Activated CD4-positive, alpha-beta T cell treated with anti-CD3 and anti-CD28 coated beads, Interleukin-2, amount 50 U/mL, for 48 hours (primary cell): Measurements from ENCODE around the gene C1orf21.

Experiments
- DNase-seq, 2 experiments: peaks; one replicate each; pipeline ENCODE4 v3.0.0-alpha.2; 2020

The C1orf21 gene

DNA sequence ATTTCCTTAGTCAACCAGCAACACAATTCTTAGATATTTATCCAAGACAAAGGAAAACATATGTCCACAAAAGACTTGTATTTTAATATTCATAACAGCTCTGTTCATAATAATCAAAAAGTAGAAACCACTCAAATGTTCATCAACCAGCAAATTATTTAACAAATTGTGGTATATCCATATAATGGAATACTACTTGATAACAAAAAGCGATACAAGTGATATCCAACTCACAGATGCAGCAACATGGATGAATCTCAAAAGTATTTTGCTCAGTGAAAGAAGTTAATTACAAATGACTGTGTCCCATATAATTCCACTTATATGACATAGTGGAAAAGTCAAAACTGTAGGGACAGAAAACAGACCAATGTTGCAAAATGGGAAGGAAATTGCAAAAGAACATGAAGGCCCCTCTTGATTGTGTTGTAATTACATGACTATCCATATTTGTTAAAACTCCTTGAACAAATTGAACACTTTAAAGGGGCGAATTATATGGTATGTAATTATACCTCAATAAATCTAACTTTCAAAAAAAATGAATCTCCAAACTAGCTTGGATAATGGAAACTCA lies 250.9 kb downstream of the C1orf21 start:
- no peak for DNase-seq

DNA sequence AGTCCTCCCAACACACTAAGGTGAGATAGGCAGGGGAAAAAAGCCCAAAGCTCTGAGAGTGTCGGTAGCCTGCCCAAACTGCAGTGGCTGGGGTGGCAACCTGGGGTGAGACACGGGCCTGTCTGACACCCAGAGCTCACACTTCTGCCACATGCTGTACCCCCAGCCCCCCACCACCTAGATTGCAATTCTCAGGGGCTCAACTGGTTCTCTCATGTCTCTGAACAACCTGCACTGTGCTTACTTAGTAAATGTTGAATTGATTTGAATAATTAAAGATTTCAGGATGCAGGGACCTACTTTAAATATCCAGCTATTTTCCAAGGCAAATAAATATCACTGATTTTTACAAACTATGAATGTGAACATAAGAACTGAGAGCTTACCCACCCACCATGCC lies 252.4 kb downstream of the C1orf21 start:
- DNase-seq = no peak

DNA sequence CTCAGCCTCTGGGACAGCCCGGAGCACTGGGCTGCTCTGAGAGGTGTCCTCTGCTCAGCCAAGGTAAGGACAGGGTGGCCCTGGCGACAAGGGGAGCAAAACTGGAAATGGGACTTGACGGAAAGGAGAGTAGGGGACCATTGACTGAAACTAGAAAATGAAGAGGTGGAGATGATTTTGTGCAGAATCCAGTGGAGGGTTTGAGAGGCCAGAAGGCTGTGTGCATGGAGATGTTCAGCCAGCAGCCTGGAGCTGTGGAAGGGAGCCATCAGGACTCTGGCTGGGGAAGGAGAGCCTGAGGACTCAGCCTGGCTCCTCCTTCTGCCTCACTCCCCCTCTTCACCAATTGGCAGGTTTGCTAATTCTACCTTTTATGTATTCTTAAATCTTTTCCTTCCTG lies 253.7 kb downstream of the C1orf21 start:
- no peak for DNase-seq

DNA sequence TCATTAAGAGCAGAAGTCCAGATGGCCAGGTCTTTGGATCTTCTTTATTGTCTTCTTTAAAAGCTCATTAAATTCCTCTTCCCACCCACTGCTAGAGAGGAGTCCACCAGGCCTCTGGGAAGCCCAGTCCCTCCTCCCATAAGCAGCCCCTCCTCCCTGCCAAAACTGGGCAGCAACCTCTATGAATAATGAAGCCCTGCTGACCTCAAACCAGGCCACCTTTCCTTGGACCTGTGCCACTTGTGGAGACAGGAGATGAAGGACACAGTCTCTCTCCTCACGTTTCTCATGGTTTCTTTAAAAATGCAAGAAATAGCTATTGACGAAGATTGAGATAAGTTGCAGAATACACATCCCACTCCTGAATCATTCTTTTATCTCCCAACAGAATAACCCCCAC lies 255.1 kb downstream of the C1orf21 start:
- no peak for DNase-seq

DNA sequence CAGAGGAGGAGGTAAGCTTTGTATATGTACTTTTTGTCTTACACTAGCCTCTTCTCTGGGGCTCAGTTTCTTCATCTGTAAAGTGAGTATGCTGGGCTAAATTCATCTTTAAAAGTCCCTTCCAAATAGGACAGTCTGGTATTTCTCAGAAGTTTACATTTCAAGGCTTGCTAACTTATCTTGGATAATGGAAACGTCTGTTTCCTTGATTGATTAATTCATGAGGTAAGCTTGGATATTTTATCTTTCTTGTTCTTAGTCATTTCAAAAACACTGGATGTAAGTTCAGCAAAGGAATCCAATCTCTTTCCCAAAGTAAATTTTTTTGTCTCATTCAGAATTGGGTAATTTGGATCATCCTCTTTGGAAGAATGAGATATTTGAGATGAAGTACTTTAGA lies 256.8 kb downstream of the C1orf21 start:
- no peak for DNase-seq

DNA sequence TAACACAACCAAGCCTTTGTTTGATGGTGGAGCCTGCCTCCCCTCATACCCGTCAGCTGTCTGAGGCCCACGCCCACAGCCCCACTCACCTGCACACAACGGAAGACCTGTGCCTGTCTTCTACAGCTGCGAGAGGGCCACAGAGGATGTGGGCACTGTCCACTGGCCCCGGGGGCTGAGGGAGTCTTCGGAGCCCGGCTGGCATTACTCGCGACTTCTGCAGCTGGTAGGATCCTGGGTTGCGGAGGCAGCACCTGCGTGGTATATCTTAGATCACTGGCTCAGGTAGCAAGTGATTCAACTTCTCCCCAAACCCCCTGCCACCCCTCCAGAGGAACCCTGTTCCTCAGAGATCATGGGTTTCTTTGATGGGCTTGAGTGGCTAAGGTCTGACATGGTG lies 257.9 kb downstream of the C1orf21 start:
- no peak for DNase-seq

DNA sequence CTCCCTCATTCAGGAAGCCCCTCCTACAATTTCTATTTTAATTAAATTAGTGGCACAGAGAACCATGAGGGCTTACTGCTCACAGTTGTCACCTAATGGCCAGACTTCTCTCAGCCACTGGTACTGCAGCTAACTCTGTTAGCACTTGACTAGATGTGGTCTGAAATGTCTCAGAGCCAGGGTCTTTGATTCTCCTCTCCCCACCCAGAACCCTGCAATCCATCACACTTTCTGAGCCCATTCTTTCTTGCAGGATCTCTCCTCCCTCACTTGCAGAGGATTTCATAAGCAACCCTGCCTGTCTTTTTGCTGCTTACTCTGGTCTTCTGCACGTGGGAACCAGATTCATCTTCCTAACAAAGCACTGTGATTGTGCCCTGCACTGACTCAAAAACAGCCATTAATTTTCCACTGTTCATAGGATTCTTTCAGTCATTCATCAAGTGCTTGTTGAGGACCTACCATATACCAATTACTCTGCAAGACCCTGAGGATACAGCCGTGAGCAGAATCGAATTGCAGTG lies 259.4 kb downstream of the C1orf21 start:
- no peak for DNase-seq

DNA sequence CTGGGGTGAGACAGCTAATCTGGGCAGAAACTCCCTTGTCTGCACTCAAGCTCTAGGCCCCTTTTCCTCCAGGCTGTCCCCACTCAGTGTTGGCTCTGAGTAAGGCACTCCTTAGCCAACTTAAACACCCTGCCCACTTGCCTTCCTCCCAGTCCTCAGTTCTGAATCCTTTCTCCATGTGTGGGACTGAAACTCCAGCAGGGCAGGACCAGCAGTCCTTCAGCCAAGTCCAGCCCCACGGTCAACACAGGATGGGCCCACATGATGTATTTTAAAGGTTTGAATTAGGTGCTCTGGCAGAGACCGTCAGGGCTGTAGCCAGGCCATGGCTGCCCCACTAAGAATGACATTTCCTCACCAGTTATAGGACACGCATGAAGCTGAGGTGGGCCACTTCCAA lies 260.0 kb downstream of the C1orf21 start:
- no peak for DNase-seq

DNA sequence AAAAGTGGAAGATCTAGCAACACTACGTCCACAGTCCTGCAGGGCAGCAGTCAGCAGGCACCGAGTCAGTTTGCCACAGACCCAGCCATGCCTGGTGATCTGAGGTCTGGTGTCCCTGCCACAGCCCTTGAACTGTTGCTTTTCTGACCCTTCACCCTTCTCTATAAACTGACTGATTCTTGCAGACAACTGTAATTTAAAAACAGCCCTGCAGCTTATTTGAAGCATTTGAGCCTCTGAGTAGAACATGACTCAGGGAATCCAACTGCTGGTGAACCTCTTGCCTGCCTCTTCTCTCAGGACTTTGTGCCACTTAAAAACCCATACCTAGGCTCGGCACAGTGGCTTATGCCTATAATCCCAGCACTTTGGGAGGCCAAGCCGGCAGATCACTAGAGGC lies 260.6 kb downstream of the C1orf21 start:
- no peak for DNase-seq

DNA sequence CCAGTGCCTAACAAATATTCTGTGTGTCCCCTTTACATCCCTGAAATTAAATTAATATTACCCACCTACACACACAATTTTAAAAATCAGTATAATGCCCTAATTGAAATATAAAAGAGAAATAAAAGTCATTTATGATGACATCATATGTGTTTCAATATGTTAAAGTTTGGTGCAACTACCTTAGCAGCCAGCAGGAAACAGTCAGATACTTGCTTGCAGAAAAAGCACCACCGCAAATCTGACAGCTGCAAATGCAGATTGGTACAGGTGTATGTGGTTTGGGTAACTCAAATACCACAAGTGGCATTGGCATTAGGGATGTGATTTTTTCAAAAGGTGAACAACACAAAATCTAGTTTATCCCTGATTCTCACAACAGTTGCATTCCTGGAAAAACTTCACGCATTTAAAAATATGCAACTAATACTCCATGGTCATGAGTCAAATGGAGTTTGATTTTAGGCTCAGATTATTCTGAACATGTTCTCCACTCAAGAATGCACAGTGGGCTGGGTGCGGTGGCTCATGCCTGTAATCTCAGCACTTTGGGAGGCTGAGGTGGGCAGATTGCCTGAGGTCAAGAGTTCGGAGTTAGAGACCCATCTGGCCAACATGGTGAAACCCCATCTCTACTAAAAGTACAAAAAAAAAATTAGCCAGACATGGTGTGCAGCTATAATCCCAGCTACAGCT lies 261.5 kb downstream of the C1orf21 start:
- no peak for DNase-seq

DNA sequence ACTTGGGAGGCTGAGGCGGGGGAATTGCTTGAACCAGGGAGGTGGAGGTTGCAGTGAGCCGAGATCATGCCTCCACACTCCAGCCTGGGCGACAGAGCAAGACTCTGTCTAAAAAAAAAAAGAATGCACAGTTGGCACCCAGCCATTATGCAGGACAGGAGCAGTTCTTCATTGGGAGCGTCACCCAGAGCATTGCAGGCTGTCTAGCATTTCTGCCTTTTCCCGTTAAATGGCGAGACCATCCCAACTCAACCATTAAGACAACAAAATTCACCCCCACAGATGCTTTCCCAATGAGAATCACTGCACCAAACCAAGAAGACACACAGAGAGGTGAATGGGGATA lies 262.0 kb downstream of the C1orf21 start:
- DNase-seq = no peak

DNA sequence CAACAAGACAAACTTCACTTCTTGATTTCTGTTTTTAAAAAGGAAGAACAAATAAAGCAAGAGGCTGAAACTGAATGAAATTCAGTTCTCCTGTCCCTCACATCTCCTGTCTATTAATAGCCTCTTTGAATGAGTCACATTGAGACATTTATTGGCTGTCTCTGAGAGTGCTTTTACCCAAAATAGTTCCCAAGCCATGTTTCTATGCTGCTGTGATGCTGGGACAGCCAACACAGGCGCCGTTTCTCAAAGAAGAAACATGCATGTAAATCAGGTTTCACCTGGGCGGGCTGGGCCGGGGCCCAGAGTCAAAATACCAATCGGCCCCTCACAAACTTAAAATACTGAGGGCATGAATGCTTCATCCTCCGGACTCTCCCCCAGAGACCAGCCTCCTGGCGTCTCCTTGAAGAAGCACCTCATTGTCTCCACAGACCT lies 262.6 kb downstream of the C1orf21 start:
- DNase-seq = no peak

DNA sequence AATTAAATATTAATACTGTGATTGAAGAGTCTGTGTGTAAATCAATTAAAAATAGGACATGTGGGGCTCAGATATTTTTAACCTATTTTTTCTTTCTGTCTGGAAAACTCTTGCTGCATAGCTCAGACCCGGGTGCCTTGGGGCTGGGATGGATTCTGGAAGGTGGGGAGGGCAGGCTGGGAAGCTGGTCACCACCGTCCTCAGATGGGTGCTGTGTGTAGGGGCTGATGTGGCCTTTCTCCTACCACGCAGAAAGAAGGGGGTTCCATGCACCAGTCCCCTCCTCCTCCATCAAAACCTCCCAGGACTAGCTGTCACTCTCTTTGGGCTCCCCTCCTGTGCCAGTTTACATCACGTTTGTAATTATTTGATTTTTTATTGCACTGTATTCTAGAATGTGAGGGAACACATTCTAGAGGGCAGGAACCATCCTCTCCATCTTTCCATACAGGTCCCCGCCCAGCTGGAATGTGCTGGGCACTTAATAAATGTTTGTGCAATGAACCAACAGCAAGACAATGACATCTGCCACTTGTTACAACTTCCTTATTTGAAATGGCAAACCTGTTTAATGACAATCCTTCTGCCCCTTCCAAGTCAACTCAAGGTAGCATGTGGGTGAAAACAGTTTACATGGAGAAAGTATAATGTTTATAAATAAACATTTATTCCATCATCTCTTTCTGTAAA lies 263.5 kb downstream of the C1orf21 start:
- DNase-seq = no peak

DNA sequence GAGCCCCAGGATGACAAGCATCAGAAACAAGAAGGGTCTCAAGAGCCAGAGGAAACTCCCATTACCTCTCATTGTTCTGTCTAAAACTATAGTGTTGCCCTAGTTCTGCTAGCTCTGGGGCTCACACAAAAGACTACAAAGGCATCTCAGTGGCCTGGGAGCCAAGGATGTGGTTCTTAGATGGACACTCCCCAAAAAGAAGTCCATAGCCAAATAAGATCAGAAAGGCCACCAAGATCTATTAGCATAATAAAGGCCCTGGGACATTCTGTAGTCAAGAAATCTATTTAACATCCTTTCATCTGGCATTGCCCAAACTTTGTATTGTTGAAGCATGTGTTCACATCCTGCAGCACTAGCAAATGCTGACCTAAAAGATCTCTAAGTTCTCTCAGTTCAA lies 268.4 kb downstream of the C1orf21 start:
- DNase-seq = no peak

DNA sequence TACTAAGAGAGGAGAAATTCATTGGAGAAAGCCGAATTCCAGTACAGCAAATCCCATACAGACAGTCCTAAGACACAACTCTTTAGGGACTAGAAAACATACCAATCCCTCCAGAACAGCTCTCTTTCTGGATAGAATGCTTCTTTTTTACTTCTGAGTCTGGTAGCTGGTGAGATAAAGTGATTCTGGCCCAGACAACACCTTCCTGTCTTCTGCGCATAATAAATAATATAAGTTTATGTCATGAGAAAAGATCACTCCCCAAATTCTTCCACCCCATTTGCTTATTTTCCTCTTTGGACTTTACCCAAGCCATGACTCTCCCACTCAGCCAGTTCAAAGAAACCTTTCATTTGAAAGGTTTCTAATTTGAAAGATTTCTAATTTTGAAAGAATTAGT lies 269.4 kb downstream of the C1orf21 start:
- DNase-seq = no peak

DNA sequence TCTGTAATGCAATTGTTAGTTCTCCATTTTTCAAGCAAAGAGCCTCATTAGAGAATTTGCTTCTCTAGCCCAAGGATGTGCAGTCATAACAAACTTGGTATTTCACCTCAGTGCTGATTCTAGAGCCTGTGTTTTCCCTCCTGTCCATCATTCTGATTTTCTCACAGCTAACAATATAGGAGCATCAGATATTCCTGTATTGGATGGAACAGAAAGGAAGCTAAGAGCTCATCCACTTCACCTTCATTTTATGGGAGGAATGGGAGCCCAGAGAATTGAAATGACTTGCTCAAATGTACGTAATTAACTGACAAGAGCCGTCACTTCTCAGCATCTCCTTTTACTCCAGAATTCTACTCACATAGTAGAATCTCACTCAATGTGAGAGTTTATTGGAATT lies 271.2 kb downstream of the C1orf21 start:
- DNase-seq = no peak

DNA sequence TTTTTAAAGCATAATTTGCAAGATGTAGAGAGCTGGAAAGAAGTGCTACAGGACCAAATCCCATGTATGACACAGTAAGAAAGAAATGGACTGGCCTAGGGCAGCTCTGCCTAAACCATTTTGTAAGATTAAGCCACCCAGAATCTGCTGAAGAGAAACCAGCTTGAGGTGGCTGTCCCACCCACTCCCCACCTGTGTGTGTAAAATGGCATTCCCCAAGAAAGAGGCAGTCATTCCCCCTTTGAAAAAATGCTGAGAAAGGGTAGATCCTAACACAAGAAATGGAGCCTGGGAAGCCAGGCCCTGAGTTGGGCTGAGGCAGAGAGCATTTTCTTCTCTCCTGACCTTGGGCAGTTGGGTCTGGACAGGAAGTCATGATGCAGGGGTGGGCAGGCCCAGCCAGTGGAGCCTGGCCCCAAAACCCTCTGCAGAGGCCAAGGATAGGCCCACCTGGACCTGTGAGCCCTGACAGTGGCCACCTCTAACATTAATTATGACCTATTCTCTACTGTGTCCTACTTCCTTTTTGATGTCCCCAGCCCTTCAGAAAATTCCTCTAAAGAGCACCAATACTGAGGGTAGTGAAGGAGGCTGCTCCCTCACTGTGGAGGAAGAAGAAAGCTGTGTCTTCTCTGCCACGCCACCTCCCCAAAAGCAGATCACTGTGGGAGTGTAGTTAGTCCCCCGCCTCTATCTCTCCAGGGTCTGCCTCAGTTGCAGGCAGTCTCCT lies 273.8 kb downstream of the C1orf21 start:
- no peak for DNase-seq

DNA sequence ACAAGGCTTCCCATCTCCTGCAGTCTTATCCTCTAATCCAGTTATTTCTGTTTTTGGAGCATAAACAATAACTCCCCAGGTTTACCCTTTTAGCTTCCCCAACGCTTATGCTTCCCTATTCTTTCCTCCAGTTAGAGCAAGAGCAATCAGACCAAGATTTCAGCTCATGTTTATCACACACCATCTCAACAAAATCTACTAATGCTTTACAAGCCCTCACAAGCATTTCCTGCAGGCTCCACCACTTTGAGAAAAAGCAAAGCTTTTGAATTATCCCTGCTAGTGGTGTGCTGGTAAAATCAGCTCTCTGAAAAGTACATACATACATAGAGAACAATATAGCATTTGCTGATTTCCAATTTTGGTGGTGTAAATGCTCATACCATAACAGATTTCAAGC lies 275.0 kb downstream of the C1orf21 start:
- no peak for DNase-seq

DNA sequence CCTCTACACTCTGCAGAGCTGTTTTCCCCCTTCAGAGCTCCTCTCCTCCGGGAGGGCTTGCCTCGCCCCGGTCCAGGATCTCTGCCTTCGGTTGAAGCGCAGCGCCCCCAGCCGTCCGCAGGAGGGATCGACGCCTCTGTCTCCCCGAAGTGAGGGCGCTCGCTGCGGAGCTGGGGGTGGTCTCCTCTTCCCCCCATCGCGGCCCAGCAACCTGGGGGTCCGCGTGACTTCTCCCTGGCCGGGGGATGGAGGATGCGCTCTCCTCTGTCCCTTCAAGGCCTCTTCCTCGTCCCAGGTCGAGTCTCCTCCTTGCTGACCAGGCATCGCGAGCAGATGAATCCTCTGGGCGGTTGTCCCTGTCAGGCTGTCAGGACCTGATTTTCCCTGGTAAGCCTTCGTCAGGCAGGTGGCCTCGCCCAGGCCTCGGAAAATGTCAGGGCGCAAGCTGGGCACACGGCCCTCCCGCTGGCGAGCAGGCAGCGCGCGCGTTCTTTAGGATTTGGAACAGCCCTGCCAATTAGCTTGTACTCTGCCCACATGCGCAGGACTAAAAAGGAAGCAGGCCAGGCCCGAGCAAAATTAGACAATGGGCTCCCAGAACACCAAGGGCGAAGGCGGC lies 277.3 kb downstream of the C1orf21 start:
- peak; percentile 44 to 62 for DNase-seq

DNA sequence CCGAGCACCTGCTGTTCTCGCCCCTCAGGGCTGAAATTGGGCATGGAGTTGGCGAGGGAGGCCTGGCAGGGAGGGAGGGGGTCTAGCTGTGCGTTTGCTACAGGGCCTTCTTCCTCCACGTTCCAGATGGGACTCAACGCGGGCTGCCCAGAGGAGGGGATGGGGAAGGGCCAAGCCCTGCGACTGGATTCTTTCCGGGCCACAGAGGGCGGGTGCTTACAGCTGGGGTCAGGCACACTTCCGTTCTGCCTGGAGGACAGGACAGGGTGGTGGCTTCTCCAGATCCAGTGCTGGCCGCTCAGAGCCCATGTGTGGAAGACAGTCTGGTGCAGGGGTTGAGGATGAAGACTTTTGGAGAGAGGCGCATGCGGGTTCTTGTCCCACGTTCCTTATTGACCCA lies 277.8 kb downstream of the C1orf21 start:
- DNase-seq = no peak

DNA sequence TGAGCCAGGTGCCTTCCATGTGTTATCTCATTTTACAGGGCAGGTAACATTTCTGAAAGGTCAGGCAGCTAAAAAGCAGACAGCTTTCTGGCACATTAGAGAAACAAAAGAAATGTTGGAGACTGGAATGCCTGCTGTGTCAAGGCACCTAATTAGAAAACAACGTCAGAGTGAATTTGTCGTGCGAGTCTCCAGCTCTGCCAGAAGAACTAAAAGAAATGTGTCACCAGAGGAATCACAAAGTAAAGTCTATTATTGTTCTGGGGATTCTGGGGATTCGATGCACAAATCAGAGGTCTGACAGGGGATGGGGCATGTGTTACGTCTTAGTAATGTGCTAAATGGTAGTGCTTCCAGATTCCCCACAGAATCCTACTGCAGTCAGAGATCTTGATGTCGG lies 278.5 kb downstream of the C1orf21 start:
- DNase-seq = no peak

DNA sequence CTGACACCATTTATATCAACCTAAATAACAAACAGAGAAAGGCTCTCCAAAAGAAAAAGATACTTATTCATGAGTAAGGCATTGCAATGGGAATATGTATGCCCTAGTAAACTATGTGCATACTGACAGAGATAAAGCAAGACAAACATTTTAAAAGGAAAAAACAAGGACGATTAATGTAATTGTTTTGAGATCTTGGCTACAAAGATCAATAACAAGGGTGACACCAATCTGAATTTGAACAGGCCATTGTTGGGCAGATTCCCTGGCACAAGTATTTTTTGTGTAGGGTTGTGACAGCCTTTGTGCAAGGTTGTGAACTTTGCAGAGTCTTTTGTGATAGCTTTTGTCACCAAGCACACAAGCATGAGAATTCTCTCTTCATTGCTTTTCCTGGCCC lies 282.6 kb downstream of the C1orf21 start:
- DNase-seq = no peak

DNA sequence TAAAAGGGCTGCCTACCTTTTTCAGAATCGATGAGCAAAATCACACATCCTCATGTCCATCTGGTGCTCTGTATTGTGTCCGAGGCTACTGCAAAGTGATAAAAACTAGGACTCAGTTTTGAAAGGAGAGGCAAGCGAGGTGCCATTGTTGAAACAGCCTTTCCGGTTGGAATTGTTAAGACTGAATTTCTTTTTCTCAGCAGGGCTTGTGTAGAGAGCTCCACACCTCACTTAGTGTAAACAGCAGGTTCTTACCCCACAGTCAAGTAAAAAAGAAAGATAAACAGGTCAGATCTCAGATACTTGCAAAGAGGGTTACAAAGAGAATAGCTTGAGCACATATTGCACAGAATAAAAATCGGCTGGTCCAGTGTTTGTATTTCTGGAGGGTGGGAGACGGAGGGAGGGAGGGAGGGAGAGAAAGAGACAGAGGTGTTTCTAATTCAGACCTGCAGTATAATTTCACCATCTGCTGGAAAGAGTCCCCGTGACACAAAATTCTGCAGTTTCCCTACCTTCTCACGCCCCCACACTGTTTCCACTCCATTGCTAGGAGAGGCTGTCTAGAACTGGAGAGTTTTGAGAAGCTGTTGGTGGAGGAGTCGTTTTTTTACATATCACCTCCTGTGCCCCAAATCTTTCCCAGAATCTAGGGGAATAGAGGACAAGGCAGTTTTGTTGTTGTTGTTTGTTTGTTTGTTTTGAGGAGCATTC lies 285.3 kb downstream of the C1orf21 start:
- DNase-seq = no peak
